IMR-90 (cell line): ENCODE measurements around the gene DCLK1. TPM values are rescaled to one million over a fixed set of nuclear protein-coding genes. Genes with fewer than 3 reads are reported as not detected.

Experiments
- ATAC-seq: fragments of 200-7000 bp; cut with Tn5 transposase; 2 replicates; pipeline ENCODE4 v1.9.1; 2020; ENCODE audit warnings: low read depth, mild to moderate bottlenecking, moderate library complexity
- BruUV-seq: library from RNA; stranded (reverse); fragments of 400-500 nt; replicated peaks from 2 replicates; lab custom pipeline; 2021; lab: Mats Ljungman, UMichigan
- CTCF ChIA-PET: fragments of 300-600 bp; formaldehyde crosslinking; extraction: SDS; loops from one replicate; lab custom pipeline; 2021; ENCODE audit warnings: antibody characterized with exemption; lab: Yijun Ruan, JAX
- POLR2A ChIA-PET: fragments of 300-600 bp; sonication (Branson Sonifier 250); formaldehyde crosslinking; loops from one replicate; lab custom pipeline; 2022; ENCODE audit warnings: antibody characterized with exemption; ENCODE audit not compliant: unreplicated experiment; lab: Charles Lee
- DNase-seq: peaks from one replicate; pipeline ENCODE4 v3.0.0; 2013
- H2AFZ ChIP-seq: replicated peaks from 2 replicates; pipeline ENCODE3; 2013; ENCODE audit warnings: low read length, mild to moderate bottlenecking; ENCODE audit not compliant: poor library complexity
- H2AK5ac ChIP-seq: 2 replicates; pipeline ENCODE4 v1.6.1; 2013; ENCODE audit warnings: low read depth, low read length, inconsistent platforms
- H2AK9ac ChIP-seq: replicated peaks from 2 replicates; pipeline ENCODE3; 2013; ENCODE audit warnings: mild to moderate bottlenecking, low read depth, low read length, moderate library complexity; ENCODE audit not compliant: poor library complexity
- H2BK120ac ChIP-seq: 2 replicates; pipeline ENCODE4 v1.6.1; 2013; ENCODE audit warnings: low read depth, low read length, inconsistent platforms
- H2BK15ac ChIP-seq: 3 replicates; pipeline ENCODE4 v1.6.1; 2013; ENCODE audit warnings: low read depth, low read length, inconsistent platforms
- H2BK20ac ChIP-seq: 2 replicates; pipeline ENCODE4 v1.6.1; 2013; ENCODE audit warnings: low read depth, mild to moderate bottlenecking, inconsistent platforms, low read length, moderate library complexity
- H2BK5ac ChIP-seq: 2 replicates; pipeline ENCODE4 v1.6.1; 2013; ENCODE audit warnings: mild to moderate bottlenecking, low read depth, low read length, inconsistent platforms; ENCODE audit not compliant: poor library complexity, severe bottlenecking
- H3K14ac ChIP-seq: replicated peaks from 2 replicates; pipeline ENCODE4 v1.6.1; 2013; ENCODE audit warnings: low read depth, low read length, inconsistent platforms
- H3K18ac ChIP-seq: 2 replicates; pipeline ENCODE4 v1.6.1; 2013; ENCODE audit warnings: low read depth, low read length, control low read depth
- H3K23ac ChIP-seq: 2 replicates; pipeline ENCODE4 v1.6.1; 2013; ENCODE audit warnings: low read depth, low read length, inconsistent platforms
- H3K27ac ChIP-seq: 2 replicates; pipeline ENCODE4 v1.5.1; 2013; ENCODE audit warnings: mild to moderate bottlenecking, control low read depth, low read length; ENCODE audit not compliant: insufficient read depth
- H3K27me3 ChIP-seq: 2 replicates; pipeline ENCODE4 v1.6.1; 2013; ENCODE audit warnings: low read length; ENCODE audit not compliant: control insufficient read depth, insufficient read depth
- H3K36me3 ChIP-seq: 2 replicates; pipeline ENCODE4 v1.6.1; 2013; ENCODE audit warnings: low read length, mixed read lengths; ENCODE audit not compliant: control insufficient read depth, insufficient read depth
- H3K4ac ChIP-seq: 2 replicates; pipeline ENCODE4 v1.6.1; 2013; ENCODE audit warnings: low read depth, low read length, inconsistent platforms
- H3K4me1 ChIP-seq: 2 replicates; pipeline ENCODE4 v1.6.1; 2013; ENCODE audit warnings: low read length, mixed read lengths; ENCODE audit not compliant: control insufficient read depth, insufficient read depth
- H3K4me2 ChIP-seq: 2 replicates; pipeline ENCODE4 v1.6.1; 2013; ENCODE audit warnings: low read depth, mild to moderate bottlenecking, control low read depth, low read length, moderate library complexity
- H3K4me3 ChIP-seq: 2 replicates; pipeline ENCODE4 v1.5.1; 2013; ENCODE audit warnings: low read depth, mild to moderate bottlenecking, control low read depth, low read length, moderate library complexity; ENCODE audit not compliant: insufficient read depth
- H3K56ac ChIP-seq: 2 replicates; pipeline ENCODE4 v1.6.1; 2013; ENCODE audit warnings: low read length, inconsistent platforms; ENCODE audit not compliant: insufficient read depth; ENCODE audit errors: extremely low read depth
- H3K79me1 ChIP-seq, 2 experiments: 2 replicates each; pipeline ENCODE4 v1.6.1; 2013; ENCODE audit warnings: low read length in 2 of 2, inconsistent platforms in 1 of 2, low read depth in 1 of 2
- H3K9ac ChIP-seq: 2 replicates; pipeline ENCODE4 v1.6.1; 2013; ENCODE audit warnings: low read depth, low read length, control low read depth
- H3K9me1 ChIP-seq: 2 replicates; pipeline ENCODE4 v1.6.1; 2013; ENCODE audit warnings: low read length, inconsistent platforms; ENCODE audit not compliant: insufficient read depth
- H3K9me3 ChIP-seq: 2 replicates; pipeline ENCODE4 v1.6.1; 2013; ENCODE audit warnings: low read length; ENCODE audit not compliant: control insufficient read depth, insufficient read depth
- H4K20me1 ChIP-seq: 2 replicates; pipeline ENCODE4 v1.6.1; 2013; ENCODE audit warnings: low read length, inconsistent platforms; ENCODE audit not compliant: insufficient read depth
- H4K5ac ChIP-seq: 2 replicates; pipeline ENCODE4 v1.6.1; 2013; ENCODE audit warnings: mild to moderate bottlenecking, low read depth, low read length, control low read depth
- H4K8ac ChIP-seq, 2 experiments: 2 replicates each; pipeline ENCODE4 v1.6.1; 2013; ENCODE audit warnings: low read depth in 2 of 2, low read length in 2 of 2, control low read depth in 1 of 2, inconsistent platforms in 1 of 2
- H4K91ac ChIP-seq: 2 replicates; pipeline ENCODE4 v1.6.1; 2013; ENCODE audit warnings: low read depth, low read length, inconsistent platforms; ENCODE audit not compliant: insufficient read depth
- MAFK ChIP-seq: IDR thresholded peaks from 2 replicates; pipeline ENCODE4 v1.6.1; 2012; ENCODE audit warnings: low read depth, low read length, improper control_type of control experiment
- RFX5 ChIP-seq: IDR thresholded peaks from 2 replicates; pipeline ENCODE4 v1.8.0; 2012; ENCODE audit warnings: low read depth, mild to moderate bottlenecking, low read length, moderate library complexity
- USF2 ChIP-seq: fragments of 150-350 bp; IDR thresholded peaks from 2 replicates; pipeline ENCODE4 v1.6.1; 2017; ENCODE audit warnings: mild to moderate bottlenecking, antibody characterized with exemption, low read length, low read depth
- WGBS, 2 experiments: methylation state at CpG; one replicate each; pipeline versions ENCODE4 v1.1.5 to v1.1.7; 2013; ENCODE audit warnings: missing lambda C conversion rate in 2 of 2; ENCODE audit not compliant: insufficient read length in 1 of 2; ENCODE audit errors: extremely low coverage in 2 of 2; 5-methylcytosine and 5-hydroxymethylcytosine counted together
- dilution Hi-C: fragments of 300-500 bp; cut with HindIII; formaldehyde crosslinking; loops from one replicate; pipeline ENCODE4 v1.14.3; 2018; ENCODE audit warnings: low sequenced_read_pairs; ENCODE audit not compliant: unreplicated experiment
- in situ Hi-C: fragments of 300-500 bp; cut with MboI; formaldehyde crosslinking; loops from 3 replicates; pipeline ENCODE4 v1.14.3; 2019; ENCODE audit warnings: low sequenced_read_pairs, inconsistent platforms, mixed read lengths
- intact Hi-C: fragments of 100-400 bp; cut with micrococcal nuclease; formaldehyde crosslinking; loops from 2 replicates; pipeline ENCODE4 v1.10.0; 2022
- polyA plus RNA-seq, 3 experiments: library from polyadenylated mRNA; depleted of rRNA; stranded (reverse); fragments of >200 nt; gene quantifications; 2 replicates each; pipeline ENCODE4 v1.2.3, GENCODE V29; 2012; ENCODE audit warnings: low replicate concordance in 1 of 3
- total RNA-seq: library from RNA; depleted of rRNA; stranded (reverse); fragments of >200 nt; gene quantifications from 2 replicates; pipeline ENCODE4 v1.2.3, GENCODE V29; 2012

The DCLK1 gene
- total and polyA plus RNA-seq, 2 of the 4 experiments (the other 2 are of a cell fraction), result under 0.01 to 0.02 TPM

DNA sequence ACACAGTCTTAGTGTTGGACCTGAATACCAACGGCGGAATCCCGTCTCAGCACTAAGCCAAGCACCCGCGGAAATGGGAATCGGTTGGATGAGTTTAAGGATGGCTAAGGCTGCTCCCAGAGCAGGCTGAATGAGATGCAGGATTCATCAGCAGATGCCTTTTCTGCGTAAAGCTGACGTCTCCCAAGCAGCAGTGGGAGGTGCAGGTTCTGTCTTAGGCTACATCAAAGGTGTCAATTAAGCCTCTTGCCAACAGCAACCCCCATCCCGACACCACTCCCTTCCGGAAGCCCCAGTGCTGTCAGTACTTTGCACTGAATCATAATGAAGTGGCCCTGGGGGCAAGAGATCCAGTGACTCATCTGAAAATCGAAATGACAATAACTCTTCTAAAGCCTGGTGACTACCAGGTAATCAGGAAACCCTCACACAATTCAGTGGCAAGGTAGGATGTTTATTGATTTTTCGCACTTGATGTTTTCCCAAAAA is 275.6 kb downstream of the DCLK1 start:
- H3K9me3 ChIP-seq, result no peaks in the 10 kb centered on the region
- CTCF ChIA-PET, result no interaction called here

More for the DNA sequence above, 275.6 kb downstream of the DCLK1 start:
- Histone ChIP-seq H2AK9ac (no peak overlapping the region), H4K20me1 (no peaks in the 10 kb centered on the region), H3K36me3 (no peaks in the 10 kb centered on the region), H3K9me1 (no peaks in the 10 kb centered on the region; the same call in 1 of the 2 replicates), H3K4me2 (no peak overlapping the region), H2BK15ac (no peak overlapping the region), H3K27me3 (no peaks in the 10 kb centered on the region), H3K4ac (no peak overlapping the region), H4K91ac (no peak overlapping the region), H3K14ac (no peak overlapping the region), H2BK5ac (no peak overlapping the region), H3K27ac (no peak overlapping the region), H3K79me1 (no peaks in the 10 kb centered on the region), H3K56ac (no peak overlapping the region), H2AFZ (no peak overlapping the region), H4K8ac (no peak overlapping the region), H2BK120ac (no peak overlapping the region), H3K4me1 (0 out of 2 replicates have a peak, but pooled peaks cover 2% of the 10 kb centered on the region), H3K9ac (no peak overlapping the region), H2BK20ac (no peak overlapping the region), H4K5ac (no peak overlapping the region), H3K23ac (no peak overlapping the region), H3K4me3 (no peak overlapping the region), H3K18ac (no peak overlapping the region), H2AK5ac (no peak overlapping the region)
- intact Hi-C loops, result no loop called here
- ATAC-seq, result no peak
- TF ChIP-seq MAFK (no peak), RFX5 (no peak), USF2 (no peak)
- DNase-seq, result no peak
- BruUV-seq, result no TSS peak
- dilution Hi-C loops, result no loop called here
- no CpG with 5 or more reads among the region's 12 CpGs for WGBS, 2 experiments
- POLR2A ChIA-PET, result no interaction called here
- in situ Hi-C loops, result no loop called here
